ENCODE results near the gene EXT2.
A peak's percentile ranks its signal among the peaks of the same experiment; 100 is the strongest.

EXT2 gene

GRCh38 chr11:44207292-44207691 is 111.8 kb downstream of the EXT2 start:
- no peak overlapping the region for H3K4me3 ChIP-seq (replicated peaks in 1 of 2; ENCODE audit: low read depth in 2 of 2, low read length in 2 of 2)
- no peak for DNase-seq (ENCODE audit: low read depth in 2 of 2)
- no peak for TF ChIP-seq CTCF (IDR thresholded peaks at IDR 0.05; ENCODE audit: low read depth, low read length)

GRCh38 chr11:44208976-44209603 is 113.6 kb downstream of the EXT2 start:
- TF ChIP-seq CTCF (IDR thresholded peaks at IDR 0.05; ENCODE audit: low read depth, low read length) = no peak
- H3K4me3 ChIP-seq (replicated peaks in 1 of 2; ENCODE audit: low read depth in 2 of 2, low read length in 2 of 2) = no peak overlapping the region
- DNase-seq (ENCODE audit: low read depth in 2 of 2) = peak in 1 of 2 donors; percentile 64

DNA sequence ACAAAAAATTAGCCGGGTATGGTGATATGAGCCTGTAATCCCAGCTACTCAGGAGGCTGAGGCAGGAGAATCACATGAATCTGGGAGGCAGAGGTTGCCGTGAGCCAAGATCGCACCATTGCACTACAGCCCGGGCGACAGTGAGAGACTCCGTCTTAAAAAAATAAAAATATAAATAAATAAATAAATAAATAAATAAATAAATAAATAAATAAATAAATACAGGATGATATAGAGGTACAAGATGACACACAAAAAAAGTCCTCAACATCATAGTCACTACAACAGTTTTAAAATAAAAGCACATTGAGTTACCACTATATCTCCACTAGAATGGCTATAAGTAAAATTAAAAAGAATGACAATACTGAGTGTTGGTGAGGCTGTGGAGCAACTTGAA is 116.7 kb downstream of the EXT2 start:
- H3K4me3 ChIP-seq (replicated peaks in 1 of 2; ENCODE audit: low read depth in 2 of 2, low read length in 2 of 2) = no peak overlapping the region
- no peak for TF ChIP-seq CTCF (IDR thresholded peaks at IDR 0.05; ENCODE audit: low read depth, low read length)
- DNase-seq (ENCODE audit: low read depth in 2 of 2) = no peak

GRCh38 chr11:44213148-44213547 is 117.7 kb downstream of the EXT2 start:
- no peak for TF ChIP-seq CTCF (IDR thresholded peaks at IDR 0.05; ENCODE audit: low read depth, low read length)
- H3K4me3 ChIP-seq (replicated peaks in 1 of 2; ENCODE audit: low read depth in 2 of 2, low read length in 2 of 2) = no peak overlapping the region
- no peak for DNase-seq (ENCODE audit: low read depth in 2 of 2)

GRCh38 chr11:44217432-44217831 is 122.0 kb downstream of the EXT2 start:
- DNase-seq (ENCODE audit: low read depth in 2 of 2) = no peak
- H3K4me3 ChIP-seq (replicated peaks in 1 of 2; ENCODE audit: low read depth in 2 of 2, low read length in 2 of 2) = no peak overlapping the region
- no peak for TF ChIP-seq CTCF (IDR thresholded peaks at IDR 0.05; ENCODE audit: low read depth, low read length)

DNA sequence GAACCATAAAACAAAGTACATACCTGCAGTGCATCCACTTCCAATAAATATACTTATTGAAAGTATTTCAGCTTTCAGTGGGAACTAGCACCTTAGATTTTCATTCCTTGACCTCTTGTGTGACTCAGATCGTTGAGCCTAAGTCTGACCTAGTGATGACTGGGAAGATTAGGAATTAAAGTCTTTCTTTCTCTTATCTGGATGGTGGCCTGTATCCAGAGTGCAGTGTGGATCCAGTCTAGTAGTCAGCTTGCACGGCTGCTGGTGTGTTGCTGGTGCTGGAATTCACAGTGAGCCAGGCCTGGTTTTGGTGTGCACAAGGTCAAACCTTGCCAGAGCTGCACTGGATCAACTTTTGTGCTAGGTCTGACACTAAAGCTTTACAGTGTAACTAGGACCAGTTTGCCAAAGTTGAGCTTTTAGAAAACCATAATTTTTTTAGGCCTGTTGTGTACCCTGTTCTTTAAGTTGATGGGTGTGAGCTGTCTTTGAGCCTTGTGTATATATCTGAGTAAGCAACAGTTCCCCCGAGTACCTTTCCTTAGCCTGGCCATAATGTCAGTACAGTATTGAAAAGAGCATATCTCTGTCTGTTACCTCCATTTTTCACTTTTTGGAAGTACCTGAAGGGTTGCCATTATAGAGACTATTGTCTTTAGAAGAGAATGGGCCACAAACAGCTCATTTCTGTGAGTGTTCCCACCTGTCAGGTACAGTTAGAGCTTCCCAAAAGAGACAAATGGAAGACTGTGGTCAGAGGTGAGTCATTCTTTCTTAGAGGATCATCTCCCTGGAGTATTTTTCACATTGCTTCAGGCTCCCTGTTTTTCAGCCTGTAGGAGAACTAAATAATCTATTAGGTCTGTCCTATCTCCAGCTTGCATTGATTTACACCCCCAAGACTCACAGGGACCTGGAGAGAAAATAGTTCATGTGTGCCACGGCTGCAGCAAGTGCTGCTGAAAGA is 124.6 kb downstream of the EXT2 start:
- DNase-seq (ENCODE audit: low read depth in 2 of 2) = peak in 1 of 2 donors; percentile 48
- TF ChIP-seq CTCF (IDR thresholded peaks at IDR 0.05; ENCODE audit: low read depth, low read length) = no peak
- H3K4me3 ChIP-seq (replicated peaks in 1 of 2; ENCODE audit: low read depth in 2 of 2, low read length in 2 of 2) = no peak overlapping the region

All from cardiac fibroblast (primary cell).